Right kidney (tissue), 1 donor: Measurements from ENCODE around the gene UQCC2.

Source experiments
- DNase-seq: peaks from one replicate; pipeline ENCODE4 v3.0.0-alpha.2; 2016

Gene UQCC2

DNA sequence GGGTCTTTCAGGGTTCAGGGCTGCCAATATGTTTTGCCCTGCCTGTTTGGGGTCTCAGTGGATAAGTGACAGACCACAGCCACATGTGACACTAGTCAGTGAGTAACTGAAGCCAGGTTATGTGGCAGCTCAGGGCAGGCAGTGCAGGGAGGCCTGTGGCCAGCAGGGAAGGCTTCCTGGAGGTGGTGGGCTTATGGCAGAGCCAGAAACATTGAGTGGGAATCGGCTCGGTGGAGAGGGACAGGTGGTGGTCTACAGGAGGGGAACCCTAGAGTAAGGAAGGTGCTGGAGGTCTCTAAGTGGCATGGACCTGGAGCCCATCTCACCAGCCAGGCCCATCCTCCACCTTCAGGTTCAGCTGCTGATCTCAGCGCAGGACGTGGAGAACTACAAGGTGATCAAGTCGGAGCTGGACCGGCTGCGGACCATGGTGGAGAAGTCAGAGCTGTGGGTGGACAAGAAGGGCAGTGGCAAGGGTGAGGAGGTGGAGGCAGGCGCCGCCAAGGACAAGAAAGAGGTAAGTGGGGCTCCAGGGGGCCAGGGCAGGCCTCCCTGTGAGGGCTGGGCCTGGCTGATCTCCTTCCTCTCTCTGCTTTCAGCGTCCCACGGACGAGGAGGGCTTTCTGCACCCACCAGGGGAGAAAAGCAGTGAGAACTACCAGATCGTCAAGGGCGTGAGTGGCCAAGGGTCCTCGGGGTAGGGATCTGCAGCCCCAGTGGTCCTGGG is 34.9 kb downstream of the UQCC2 start:
- DNase-seq, result no peak

- no peak for DNase-seq
Observed at GRCh38 chr6:33675968-33676367, 35.5 kb downstream of the UQCC2 start.

GRCh38 chr6:33673851-33674250 is 37.6 kb downstream of the UQCC2 start:
- no peak for DNase-seq

DNA sequence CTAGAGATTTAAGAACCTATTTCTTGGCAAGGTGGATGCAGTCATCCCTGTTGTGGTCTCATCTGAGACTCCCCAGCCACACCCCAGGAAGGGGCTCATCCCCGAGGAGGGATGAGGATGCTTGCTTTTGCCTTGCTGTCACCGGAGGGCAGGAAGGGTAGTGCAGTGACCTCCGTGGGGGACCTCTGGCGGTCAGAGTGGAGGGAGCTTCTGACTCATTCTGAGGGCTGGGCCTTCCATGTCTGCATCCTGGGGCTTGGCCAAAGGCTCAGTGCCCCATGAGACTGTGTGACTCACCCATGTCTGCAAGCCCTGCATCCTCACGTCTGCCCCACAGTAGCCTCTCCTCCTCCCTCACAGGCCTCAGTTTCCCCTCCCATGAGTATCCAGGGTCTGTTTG is 38.7 kb downstream of the UQCC2 start:
- DNase-seq, result no peak

- no peak for DNase-seq
Observed at GRCh38 chr6:33671744-33672072, 39.8 kb downstream of the UQCC2 start.

DNA sequence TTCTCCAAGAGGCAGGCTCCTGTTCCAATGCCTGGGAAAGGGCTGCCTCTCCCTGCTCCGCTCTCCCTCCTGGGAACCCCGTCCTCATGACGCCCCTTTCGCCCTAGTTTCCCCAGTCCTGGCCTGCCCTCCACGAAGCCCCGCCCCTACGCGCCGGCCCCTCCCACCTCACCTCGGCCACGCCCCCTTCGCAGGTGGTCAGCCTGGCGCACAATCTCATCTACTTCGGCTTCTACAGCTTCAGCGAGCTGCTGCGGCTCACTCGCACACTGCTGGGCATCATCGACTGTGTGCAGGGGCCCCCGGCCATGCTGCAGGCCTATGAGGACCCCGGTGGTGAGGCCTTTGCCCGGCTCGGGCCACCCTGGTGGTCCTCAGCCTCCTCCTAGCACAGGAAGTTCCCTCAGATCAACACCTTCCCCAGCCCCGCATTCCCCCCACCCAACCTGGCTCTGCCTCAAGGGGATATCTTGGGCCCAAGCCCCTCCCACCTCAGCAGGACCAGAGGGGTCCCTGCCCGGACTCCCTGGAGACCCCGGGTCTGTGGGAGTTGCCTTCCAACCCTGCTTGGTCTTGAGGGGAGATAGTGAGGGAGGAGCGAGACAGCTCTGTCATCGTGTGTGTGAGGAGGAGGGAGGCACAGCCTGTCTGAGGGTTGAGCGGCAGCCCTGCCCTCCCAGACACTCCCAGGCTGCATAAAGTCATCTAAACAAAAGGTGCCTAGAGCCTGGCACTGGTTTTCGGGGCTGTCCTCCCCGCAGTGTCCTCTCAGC is 40.3 kb downstream of the UQCC2 start:
- no peak for DNase-seq

DNA sequence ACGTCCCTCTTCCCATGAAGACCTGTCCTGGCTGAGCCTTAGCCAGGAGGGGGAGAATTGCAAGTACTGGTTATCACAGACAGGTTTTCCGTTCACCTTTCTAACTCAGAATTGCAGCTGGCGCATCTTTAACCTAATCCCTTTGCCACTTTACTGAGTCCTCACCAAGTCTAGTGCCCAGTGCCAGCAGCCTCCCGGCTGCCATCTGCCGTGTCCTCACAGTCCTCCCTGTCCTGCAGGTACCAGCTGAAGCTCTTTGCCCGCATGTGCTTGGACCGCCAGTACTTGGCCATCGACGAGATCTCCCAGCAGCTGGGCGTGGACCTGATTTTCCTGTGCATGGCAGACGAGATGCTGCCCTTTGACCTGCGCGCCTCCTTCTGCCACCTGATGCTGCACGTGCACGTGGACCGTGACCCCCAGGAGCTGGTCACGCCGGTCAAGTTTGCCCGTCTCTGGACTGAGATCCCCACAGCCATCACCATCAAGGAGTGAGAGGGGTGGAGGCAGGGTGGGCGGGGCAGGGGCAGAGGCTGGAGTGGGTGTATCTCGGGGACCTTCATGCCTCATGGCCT is 41.3 kb downstream of the UQCC2 start:
- no peak for DNase-seq

- DNase-seq, result no peak
Observed at GRCh38 chr6:33668914-33669313, 42.6 kb downstream of the UQCC2 start.

DNA sequence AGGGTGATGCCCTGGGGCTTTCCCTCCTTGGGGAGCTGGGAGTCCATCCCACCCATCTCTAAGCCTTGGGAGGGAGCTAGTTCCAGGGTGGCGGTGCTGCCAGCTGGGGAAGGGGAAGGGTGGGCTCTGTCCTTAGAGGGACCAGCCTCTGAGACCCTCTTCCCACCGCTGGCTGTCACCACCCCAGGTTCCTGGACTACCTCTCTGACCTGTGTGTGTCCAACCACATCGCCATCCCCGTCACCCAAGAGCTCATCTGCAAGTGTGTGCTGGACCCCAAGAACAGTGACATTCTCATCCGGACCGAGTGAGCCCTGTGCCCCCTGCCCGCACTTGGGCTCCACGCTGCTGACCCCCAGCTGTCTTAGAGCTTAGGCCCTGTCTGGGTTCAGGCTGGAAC is 43.2 kb downstream of the UQCC2 start:
- no peak for DNase-seq

DNA sequence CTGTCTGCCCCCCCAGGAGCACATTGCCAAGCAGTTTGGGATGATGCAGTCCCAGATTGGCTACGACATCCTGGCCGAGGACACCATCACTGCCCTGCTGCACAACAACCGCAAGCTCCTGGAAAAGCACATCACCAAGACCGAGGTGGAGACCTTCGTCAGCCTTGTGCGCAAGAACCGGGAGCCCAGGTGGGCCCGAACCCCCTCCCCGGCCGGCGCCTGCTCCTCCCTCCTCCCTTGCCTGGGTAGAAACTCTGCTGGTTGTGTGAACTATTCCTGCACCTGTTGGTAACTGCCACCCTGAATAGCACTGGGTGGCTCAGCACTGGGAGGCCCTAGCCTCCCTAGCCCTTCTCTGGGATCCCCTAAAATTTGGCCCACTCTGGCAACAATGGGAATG is 43.7 kb downstream of the UQCC2 start:
- DNase-seq, result no peak

GRCh38 chr6:33667072-33667471 is 44.4 kb downstream of the UQCC2 start:
- no peak for DNase-seq

DNA sequence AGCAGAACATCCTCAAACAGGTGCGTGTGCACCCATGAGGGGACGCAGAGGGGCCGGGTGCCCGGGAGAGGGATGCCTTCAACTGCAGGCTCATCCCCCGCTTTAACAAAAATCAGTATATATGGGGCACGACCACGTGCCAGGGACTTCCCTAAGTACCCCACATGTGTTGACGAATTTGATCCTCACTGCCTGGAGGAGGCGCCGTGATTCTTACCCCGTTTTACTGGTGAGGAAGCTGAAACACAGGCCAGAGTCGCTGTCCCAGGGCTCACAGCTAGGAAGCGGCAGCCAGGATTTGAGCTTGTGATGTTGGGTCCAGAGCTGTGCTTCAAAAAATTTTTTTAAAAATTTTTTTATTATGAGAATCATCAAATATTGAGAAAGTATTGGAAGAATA is 45.5 kb downstream of the UQCC2 start:
- DNase-seq, result no peak

- DNase-seq, result no peak
Observed at GRCh38 chr6:33664506-33665057, 46.9 kb downstream of the UQCC2 start.

- DNase-seq, result no peak
Observed at GRCh38 chr6:33663727-33664449, 47.6 kb downstream of the UQCC2 start.

- no peak for DNase-seq
Observed at GRCh38 chr6:33663028-33663427, 48.5 kb downstream of the UQCC2 start.

DNA sequence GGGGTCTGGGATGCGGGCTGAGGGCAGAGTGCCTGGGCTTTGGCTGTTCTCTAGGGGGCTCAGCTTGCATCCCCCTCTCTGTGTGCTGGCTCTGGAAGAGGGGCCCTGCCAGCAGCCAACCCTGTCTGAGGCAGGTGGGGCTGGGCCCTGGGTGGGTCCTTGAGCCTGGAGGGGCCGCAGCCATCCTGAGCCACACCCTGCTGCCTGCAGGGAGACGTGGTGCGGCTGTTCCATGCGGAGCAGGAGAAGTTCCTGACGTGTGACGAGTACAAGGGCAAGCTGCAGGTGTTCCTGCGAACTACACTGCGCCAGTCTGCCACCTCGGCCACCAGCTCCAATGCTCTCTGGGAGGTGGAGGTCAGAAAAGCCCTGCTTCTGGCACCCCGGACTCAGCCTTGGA is 49.2 kb downstream of the UQCC2 start:
- no peak for DNase-seq

DNA sequence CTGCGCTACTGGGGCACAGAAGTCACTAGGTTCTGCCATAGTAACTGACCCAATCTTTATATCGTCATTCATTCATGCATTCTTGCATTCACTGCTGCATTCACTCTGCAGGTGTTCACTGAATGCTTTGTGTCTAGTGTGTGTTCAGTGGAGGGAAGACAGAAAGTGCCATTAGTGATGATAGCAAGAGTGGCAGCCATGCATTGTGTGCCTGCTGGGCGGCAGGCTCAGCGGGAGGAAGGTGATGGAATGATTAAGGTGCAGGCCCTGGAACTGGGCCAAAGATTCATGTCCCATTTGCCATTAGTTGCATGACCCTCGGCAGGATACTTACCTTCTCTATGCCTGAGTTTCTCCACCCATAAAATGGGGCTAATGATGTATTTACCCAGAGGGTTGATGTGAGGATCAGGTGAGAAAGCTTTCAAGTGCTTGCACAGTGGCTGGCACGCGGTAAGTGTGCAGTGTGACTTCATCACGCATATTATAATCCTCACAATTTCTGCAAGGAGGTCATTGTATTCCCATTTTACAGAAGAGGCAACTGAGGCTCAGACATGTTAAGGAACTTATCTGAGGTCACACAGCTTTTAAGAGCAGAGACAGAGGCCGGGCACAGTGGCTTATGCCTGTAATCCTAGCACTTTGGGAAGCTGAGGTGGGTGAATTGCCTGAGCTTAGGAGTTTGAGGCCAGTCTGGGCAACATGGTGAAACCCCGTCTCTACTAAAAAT is 50.2 kb downstream of the UQCC2 start:
- DNase-seq, result no peak

GRCh38 chr6:33659986-33660385 is 51.5 kb downstream of the UQCC2 start:
- DNase-seq, result no peak

GRCh38 chr6:33658982-33659689 is 52.4 kb downstream of the UQCC2 start:
- DNase-seq, result no peak

GRCh38 chr6:33656844-33657243 is 54.7 kb downstream of the UQCC2 start:
- no peak for DNase-seq

DNA sequence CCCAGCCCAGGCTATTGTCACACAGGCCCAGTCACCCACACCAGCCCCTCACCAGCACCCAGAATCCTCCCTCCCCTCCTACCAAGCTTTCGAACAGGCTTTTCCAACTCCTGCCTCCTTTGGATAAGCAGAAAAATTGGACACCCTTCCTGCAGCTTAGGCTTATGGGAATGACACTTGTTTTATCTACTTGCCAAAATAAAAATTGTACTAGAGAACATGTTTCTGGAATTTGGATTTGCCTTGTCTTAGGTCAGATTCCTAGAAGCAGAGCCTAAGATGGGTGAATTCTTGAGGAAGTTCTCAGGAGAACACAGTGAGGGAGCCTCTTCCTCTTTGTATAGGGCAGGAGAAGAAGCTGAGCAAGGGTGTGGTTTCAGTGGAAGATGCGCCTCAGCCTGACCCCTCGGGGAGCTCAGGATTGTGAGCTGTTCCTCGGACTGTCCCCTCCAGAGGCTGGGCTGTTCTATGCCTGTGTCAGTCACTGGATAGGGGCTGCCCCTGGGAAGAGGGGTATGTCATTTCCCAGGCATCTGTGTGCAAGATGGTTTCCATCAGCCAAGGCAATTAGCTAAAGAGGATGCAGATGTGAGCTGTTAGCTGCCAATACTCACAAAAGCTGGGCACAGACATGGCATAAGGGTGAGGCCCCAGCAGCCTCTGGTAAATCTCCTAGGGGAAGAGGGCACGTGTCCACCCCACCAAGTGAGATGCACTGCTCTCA is 56.5 kb downstream of the UQCC2 start:
- DNase-seq, result no peak
